Heart right ventricle (tissue), 16 donors: ENCODE data around the gene CHD9. TPM values are rescaled to one million over a fixed set of nuclear protein-coding genes. Genes with fewer than 3 reads are reported as not detected.

Experiments used
- ATAC-seq, 8 donors: fragments of 200-7000 bp; cut with Tn5 transposase; one replicate each; pipeline ENCODE4 v1.9.1; 2020; ENCODE audit warnings: mild to moderate bottlenecking in 8 of 8, moderate library complexity in 8 of 8, moderate number of reproducible peaks in 1 of 8
- DNase-seq, 2 donors: peaks; one replicate each; pipeline ENCODE4 v3.0.0-alpha.2; 2020
- H3K27ac ChIP-seq, 10 donors: fragments of 200-600 bp; sonication (generic) in 2 of 10; one replicate each; pipeline versions ENCODE4 v1.5.0 to v1.8.0; 2020 to 2022; ENCODE audit warnings: mild to moderate bottlenecking in 3 of 10
- H3K27me3 ChIP-seq, 7 donors: fragments of 200-600 bp; one replicate each; pipeline ENCODE4 v1.8.0; 2021 to 2022; ENCODE audit warnings: mild to moderate bottlenecking in 2 of 7
- H3K36me3 ChIP-seq, 9 donors: fragments of 200-600 bp; sonication (generic) in 1 of 9; one replicate each; pipeline versions ENCODE4 v1.5.0 to v1.8.0; 2020 to 2022; ENCODE audit warnings: mild to moderate bottlenecking in 2 of 9
- H3K4me1 ChIP-seq, 9 donors: fragments of 200-600 bp; sonication (generic) in 1 of 9; one replicate each; pipeline versions ENCODE4 v1.5.0 to v1.8.0; 2020 to 2022; ENCODE audit warnings: mild to moderate bottlenecking in 4 of 9
- H3K4me3 ChIP-seq, 10 donors: fragments of 200-600 bp; sonication (generic) in 2 of 10; one replicate each; pipeline versions ENCODE4 v1.5.0 to v1.8.0; 2020 to 2022; ENCODE audit warnings: mild to moderate bottlenecking in 7 of 10, moderate library complexity in 2 of 10
- H3K9me3 ChIP-seq, 11 donors: fragments of 200-600 bp in 10 of 11; sonication (generic) in 2 of 11; one replicate each; pipeline versions ENCODE4 v1.5.0 to v1.8.0; 2013 to 2022; ENCODE audit warnings: mild to moderate bottlenecking in 2 of 11, control low read depth in 1 of 11, moderate library complexity in 1 of 11
- WGBS, 2 donors: extraction: QIAGEN DNeasy Blood & Tissue Kit; methylation state at CpG; one replicate each; pipeline ENCODE4 v1.1.7; 2013; ENCODE audit warnings: inconsistent platforms in 1 of 2; 5-methylcytosine and 5-hydroxymethylcytosine counted together
- intact Hi-C, 10 donors: fragments of 100-400 bp; cut with DNase I; formaldehyde crosslinking; loops; one replicate each; pipeline versions ENCODE4 v1.11.1 to v1.14.2; 2022
- polyA plus RNA-seq, 2 donors: library from polyadenylated mRNA; stranded (reverse); fragments of 200-250 nt; gene quantifications; one replicate each; pipeline ENCODE4 v1.2.3, GENCODE V29; 2013
- total RNA-seq, 10 donors: library from RNA; stranded (reverse); fragmentation: NEBNext Ultra II Directional in 3 of 10; extraction: Animal tissue kit (Norgen Biotek cat#: 25700) in 3 of 10; gene quantifications; one replicate each; pipeline versions ENCODE4 v1.2.1 to v1.2.4, GENCODE V29; 2021 to 2023
- TF ChIP-seq, protein P1 (sequence below), 9 donors: fragments of 200-600 bp; sonication (generic) in 2 of 9; IDR thresholded peaks; one replicate each; pipeline versions ENCODE4 v1.5.0 to v1.8.0; 2021 to 2022; ENCODE audit warnings: antibody characterized with exemption in 9 of 9, mild to moderate bottlenecking in 5 of 9, moderate library complexity in 1 of 9
- donor health status: Arrhythmogenic right ventricular cardiomyopathy.
- donor health status: ischemic (EF 13 %, LVEDD 7.1; RV severe dilation, severe dysfunction).
- donor health status: healthy with polysubstance abuse.
- donor health status: DM: no; HTN: yes; CAD: no.
- donor health status: DM: no; HTN: no; CAD: no.
- donor health status: ischemic (EF 25% LVEDD 6.9; RV normal size, moderate dysfunction).
- donor health status: ischemic (EF 25% LVEDD 5.7; RV mildly dilated, moderate dysfunction).
- donor health status: healthy.
- donor health status: DM: yes; HTN: yes; CAD: no.
- donor health status: Ischemic cardiomyopathy.
- donor health status: ischemic (EF 35%, LVEDD 5.7; RV mildly dilated, moderate dysfunction).
- donor health status: nonischemic (EF 11% LVEDD 7.7; RV severe dilation, severe dysfunction).
- donor health status: DM: yes; HTN: yes; CAD: no.
- donor health status: PGD.
- donor health status: ischemic (EF 29% LVEDD 5.4; RV normal size, mild dysfunction).
- donor health status: nonischemic (EF 23%, LVEDD 6.1; RV moderate dilation, normal function).

The CHD9 gene
- total and polyA plus RNA-seq, 12 donors = 7.0 to 58.4 (median 44.6) TPM

DNA sequence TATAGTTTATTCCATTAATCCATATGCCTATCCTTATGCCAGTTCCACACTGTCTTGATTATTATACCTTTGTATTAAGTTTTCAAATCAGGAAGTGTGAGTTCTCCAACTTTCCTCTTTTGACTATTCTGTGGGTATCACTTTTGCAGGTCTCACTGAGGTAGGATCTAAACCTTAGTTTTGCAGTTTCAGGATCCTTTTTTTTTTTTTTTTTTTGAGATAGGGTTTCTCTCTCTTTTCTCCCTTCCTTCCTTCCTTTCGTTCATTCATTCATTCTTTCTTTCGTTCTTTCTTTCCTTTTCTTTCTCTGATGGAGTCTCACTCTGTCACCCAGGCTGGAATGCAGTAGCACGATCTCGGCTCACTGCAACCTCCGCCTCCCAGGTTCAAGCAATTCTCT, 71.6 kb downstream of the CHD9 start:
- DNase-seq (no peak), ATAC-seq (no peak)
- H3K4me1 ChIP-seq = peaks cover 0 to 25% (median 17%) of the 10 kb centered on the region in 9 donors
- no peaks in the 10 kb centered on the region for H3K9me3 ChIP-seq
- H3K27me3 ChIP-seq = no peaks in the 10 kb centered on the region
- no peak overlapping the region for H3K27ac ChIP-seq
- intact Hi-C loops = loop anchor here in 2 of 10 donors (5.0 to 10.0 kb wide), 2 partner anchors 34 to 72 kb away; partner anchors contain the start of genes CHD9 (in 1 of the 2) and CHD9NB (in 1 of the 2)
- no peaks in the 10 kb centered on the region for H3K36me3 ChIP-seq
- H3K4me3 ChIP-seq = no peak overlapping the region
- 95% methylated on average over 5 of the region's 5 CpGs for WGBS, 2 donors
- TF ChIP-seq, protein P1, sequence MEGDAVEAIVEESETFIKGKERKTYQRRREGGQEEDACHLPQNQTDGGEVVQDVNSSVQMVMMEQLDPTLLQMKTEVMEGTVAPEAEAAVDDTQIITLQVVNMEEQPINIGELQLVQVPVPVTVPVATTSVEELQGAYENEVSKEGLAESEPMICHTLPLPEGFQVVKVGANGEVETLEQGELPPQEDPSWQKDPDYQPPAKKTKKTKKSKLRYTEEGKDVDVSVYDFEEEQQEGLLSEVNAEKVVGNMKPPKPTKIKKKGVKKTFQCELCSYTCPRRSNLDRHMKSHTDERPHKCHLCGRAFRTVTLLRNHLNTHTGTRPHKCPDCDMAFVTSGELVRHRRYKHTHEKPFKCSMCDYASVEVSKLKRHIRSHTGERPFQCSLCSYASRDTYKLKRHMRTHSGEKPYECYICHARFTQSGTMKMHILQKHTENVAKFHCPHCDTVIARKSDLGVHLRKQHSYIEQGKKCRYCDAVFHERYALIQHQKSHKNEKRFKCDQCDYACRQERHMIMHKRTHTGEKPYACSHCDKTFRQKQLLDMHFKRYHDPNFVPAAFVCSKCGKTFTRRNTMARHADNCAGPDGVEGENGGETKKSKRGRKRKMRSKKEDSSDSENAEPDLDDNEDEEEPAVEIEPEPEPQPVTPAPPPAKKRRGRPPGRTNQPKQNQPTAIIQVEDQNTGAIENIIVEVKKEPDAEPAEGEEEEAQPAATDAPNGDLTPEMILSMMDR (IDR thresholded peaks at IDR 0.05) = no peak

DNA sequence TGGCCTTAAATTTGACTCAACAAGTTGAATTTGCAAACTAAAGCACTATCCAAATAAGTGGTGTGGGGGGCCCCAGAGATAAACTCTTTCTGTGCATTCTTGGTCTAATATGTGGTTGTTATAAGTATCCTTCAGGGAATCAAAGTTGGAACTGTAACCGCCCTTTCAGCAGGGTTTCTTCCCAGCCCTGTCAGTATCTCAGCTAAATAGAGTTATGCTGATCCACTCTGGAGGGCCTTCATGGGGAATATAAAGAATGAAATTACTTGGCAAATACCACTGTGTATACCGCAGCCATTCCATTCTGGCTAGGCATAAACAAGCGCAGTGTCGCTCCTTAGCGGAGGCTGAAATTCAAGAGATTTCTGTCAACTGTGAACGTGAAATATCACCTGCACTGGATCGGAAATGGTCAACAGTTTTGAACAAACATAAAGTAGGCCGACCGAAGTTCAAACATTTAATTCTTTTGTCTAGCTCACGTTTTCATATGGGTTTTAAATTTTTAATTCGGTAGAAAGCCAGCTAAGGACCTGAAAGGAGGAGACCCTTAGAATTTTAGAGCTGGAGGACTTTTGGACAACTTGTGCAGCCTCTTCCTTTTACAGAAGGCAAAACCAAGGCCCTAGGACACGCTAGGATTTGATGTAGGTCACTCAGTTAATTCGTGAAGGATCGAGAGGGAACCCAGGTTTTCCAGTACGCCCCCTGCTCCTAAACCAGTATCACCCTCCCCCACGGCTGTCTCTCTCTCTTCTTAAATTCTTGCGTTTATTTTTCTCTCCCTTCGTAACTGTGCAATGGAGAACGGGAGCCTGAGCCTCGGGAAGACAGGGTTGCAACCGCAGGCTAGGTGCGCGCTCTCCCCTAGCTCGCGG, 74.7 kb downstream of the CHD9 start:
- H3K4me1 ChIP-seq = peaks cover 0 to 47% (median 36%) of the 10 kb centered on the region in 9 donors
- TF ChIP-seq, protein P1 (IDR thresholded peaks at IDR 0.05) = no peak
- H3K27me3 ChIP-seq = no peaks in the 10 kb centered on the region
- no peak for DNase-seq
- peak overlapping the region; percentile 89 to 99 (median 96) for H3K27ac ChIP-seq
- peak overlapping the region; percentile 68 to 94 (median 84) for H3K4me3 ChIP-seq
- intact Hi-C loops = loop anchor here (1.0 to 10.0 kb wide), 14 partner anchors 30 to 153 kb away; partner anchors contain the start of genes CHD9 (in 5 of the 10) and CHD9NB (in 3 of the 10)
- no peaks in the 10 kb centered on the region for H3K9me3 ChIP-seq
- 30% methylated on average over 25 of the region's 25 CpGs for WGBS, 2 donors
- ATAC-seq = peak in 3 of 8 donors; percentile 0 to 9 (median 9)
- peaks cover 0 to 4% (median 0%) of the 10 kb centered on the region in 9 donors for H3K36me3 ChIP-seq

DNA sequence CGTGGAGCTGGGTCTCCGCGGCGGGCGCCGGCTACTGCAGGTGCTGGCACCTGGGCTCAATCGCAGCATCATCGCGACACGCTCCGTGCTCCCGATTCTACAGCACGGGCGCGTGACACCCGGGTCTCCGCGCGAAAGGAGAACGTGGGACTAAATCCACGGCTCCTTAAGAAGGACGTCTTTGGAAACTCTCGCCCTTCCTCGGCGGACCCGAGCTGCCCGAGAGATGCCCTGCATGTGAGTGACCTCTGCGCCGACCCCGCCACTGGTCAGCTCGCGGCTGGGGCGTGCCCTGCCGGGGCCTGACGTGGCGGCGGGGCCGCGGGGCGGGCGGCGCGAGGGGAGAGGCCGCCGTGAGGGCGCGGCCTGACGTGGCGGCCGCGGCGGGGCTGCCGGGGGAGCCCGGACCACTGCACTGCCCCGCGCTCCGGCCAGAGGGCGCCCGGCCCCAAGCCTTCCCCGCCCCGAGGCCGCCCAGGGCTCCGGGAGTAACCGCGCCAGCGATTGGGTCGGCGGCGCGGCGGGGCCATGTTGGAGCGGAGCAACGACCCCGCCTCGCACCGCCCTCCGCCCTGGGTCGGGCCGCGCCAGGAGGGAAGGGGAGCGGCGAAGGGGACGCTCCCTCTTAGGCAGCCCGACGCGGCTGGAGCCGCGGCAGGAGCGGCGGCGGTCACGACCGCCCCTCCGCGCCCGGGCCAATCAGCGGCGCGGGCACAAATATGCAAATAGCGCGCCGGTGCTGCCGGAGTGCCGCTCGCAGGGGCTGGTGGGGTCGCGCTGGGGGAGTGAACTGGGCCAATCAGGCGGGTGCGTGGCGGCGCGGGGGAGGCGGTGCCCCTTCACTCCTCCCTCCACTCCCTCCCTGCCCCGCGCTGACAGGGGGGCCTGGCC, 75.6 kb downstream of the CHD9 start:
- no peaks in the 10 kb centered on the region for H3K9me3 ChIP-seq
- H3K27ac ChIP-seq = peak overlapping the region; percentile 89 to 99 (median 96)
- peaks cover 0 to 54% (median 36%) of the 10 kb centered on the region in 9 donors for H3K4me1 ChIP-seq
- DNase-seq = peak; percentile 97 to 98
- H3K27me3 ChIP-seq = no peaks in the 10 kb centered on the region
- TF ChIP-seq, protein P1 (IDR thresholded peaks at IDR 0.05) = peak; percentile 49 to 87 (median 72)
- WGBS, 2 donors = 0 to 1% methylated on average over 102 to 115 of the region's 115 CpGs
- intact Hi-C loops = loop anchor here in 9 of 10 donors (1.0 to 10.0 kb wide), 14 partner anchors 31 to 152 kb away; partner anchors contain the start of genes CHD9 (in 4 of the 9) and CHD9NB (in 2 of the 9)
- H3K4me3 ChIP-seq = peak overlapping the region; percentile 68 to 94 (median 84)
- H3K36me3 ChIP-seq = peaks cover 0 to 5% (median 0%) of the 10 kb centered on the region in 9 donors
- peak; percentile 92 to 97 (median 95) for ATAC-seq

DNA sequence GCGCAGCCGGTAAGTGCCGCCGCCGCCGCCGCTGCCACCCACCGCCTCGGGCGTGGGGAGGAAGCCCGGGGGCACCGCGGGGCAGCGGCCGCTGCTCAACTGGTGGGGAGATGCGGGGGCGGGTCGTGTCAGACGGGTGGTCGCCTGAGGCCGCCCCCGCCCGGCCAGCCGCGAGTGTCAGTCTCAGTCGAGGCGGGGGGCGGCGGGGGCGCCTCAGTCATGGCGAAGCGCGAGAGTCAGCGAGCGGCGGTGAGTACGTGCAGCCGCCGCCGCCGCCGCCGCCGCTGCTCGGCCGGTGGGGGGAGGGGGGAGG, 76.2 kb downstream of the CHD9 start:
- H3K27ac ChIP-seq = peak overlapping the region; percentile 89 to 99 (median 96)
- H3K27me3 ChIP-seq = no peaks in the 10 kb centered on the region
- peaks cover 0 to 5% (median 0%) of the 10 kb centered on the region in 9 donors for H3K36me3 ChIP-seq
- peak overlapping the region; percentile 43 to 94 (median 82) for H3K4me3 ChIP-seq
- H3K9me3 ChIP-seq = no peaks in the 10 kb centered on the region
- TF ChIP-seq, protein P1 (IDR thresholded peaks at IDR 0.05) = no peak
- no peak for ATAC-seq
- WGBS, 2 donors = 1% methylated on average over 40 to 43 of the region's 46 CpGs
- peaks cover 0 to 60% (median 36%) of the 10 kb centered on the region in 9 donors for H3K4me1 ChIP-seq
- no peak for DNase-seq
- intact Hi-C loops = loop anchor here in 9 of 10 donors (2.0 to 10.0 kb wide), 11 partner anchors 32 to 151 kb away; partner anchors contain the start of genes CHD9 (in 3 of the 9) and CHD9NB (in 2 of the 9)
